CD4-positive, alpha-beta T cell treated with Interferon gamma for 1 hour (primary cell): ENCODE results near the gene LUZP1.

Source experiments
- DNase-seq: peaks from one replicate; pipeline ENCODE4 v3.0.0-alpha.2; 2020

The LUZP1 gene

DNA sequence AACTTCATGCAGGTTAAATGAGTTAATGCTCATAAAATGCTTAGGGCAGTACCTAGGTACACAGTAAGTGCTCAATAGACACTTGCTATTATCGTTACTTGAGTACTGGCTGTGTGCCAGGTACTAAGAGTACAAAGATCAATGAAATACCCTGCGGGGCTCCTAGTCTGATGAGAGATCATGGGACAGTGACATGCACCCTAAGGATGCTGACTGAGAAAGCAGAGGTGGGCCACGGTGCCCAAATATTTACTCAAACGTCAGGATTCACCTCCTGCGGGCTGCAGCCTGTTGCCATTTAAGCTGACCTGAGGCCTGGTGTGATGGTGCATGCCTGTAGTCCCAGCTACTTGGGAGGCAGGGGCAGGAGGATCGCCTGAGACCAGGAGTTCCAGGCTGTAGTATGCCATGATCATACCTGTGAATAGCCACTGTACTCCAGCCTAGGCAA is 19.8 kb upstream of the LUZP1 start:
- no peak for DNase-seq

DNA sequence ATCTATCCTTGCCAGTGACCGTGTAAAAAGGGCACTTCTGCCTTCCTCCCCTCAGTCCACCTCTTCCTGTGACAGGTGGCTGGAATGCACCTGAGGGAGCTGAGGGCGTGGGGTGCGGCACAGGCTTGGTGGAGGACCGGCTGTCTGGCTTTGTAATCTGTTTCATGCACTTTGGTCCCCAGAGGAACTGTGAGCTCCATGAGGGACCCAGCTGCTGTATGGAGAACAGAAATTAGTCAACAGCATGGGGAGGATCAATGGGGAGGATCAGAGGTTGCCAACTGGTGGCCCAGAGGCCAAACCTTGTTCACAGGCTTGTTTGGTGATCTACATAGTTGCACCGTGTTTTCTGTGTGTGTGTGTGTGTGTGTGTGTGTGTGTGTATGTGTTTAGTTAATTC is 19.0 kb upstream of the LUZP1 start:
- no peak for DNase-seq

DNA sequence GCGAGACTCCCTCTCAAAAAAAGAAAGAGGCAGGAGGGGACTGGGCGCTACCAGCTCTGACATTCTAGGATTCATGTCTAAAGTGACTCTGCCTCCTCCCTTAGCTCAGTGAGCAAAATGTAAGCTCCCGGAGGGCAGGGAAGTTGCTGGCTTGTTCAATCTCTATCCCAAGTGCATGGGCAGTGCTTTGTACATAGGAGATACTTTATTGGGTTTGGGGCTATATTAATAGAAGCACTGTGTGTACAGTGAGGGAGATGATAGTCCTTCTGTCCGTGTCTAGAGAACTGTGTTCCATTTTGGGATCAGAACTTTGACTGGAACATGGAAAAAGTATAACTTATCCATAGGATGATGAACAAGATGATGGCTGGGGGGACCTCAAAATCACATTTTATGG is 16.7 kb upstream of the LUZP1 start:
- DNase-seq: no peak

DNA sequence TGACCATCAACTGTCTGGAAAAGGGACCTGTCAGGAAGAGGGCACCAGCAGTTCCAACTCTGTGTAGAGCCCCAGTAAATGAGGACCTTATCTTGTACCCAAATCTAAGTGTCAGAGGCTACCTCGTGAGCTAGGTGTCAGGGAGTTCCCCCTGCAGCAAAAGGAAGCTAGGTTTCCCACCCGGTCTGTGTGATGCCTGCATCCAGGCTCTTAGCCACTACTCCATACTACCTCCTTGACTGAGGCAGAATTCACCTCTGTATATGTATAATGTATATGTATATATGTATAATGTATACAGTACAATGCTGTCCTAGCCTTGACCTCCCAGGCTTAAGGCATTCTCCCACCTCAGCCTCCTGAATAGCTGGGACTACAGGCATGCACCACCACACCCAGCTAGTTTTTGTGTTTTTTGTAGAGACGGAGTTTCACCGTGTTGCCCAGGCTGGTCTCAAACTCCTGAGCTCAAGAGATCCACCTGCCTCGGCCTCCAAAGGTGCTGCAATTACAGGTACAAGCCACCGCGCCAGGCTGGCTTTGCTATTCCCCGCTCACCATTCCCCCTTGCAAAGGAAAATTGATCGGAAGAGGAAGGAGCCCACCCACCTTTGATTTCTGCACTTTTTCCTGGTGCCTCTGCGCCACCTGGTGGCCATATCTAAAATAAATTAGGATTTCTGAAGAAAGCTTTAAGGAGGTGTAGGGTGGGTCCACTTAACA is 15.7 kb upstream of the LUZP1 start:
- peak; percentile 19 for DNase-seq

DNA sequence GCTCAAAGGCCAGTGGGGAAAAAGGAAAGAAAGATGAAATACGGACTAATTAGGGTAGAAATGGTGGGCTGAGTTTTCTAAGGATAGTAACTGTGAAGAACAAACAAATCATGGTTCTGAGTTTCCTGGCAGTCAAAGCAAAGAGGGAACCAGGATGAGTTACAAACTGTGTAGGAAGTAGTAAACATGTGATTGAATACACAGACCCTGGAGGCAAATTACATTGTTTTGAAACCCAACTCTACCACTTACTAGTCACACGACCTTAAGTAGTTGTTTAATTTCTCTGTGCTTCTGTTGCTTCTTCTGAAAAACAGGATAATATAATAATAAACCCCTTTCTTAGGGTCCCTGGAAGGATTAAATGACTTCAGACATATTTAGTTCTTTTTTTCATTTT is 11.2 kb upstream of the LUZP1 start:
- no peak for DNase-seq

DNA sequence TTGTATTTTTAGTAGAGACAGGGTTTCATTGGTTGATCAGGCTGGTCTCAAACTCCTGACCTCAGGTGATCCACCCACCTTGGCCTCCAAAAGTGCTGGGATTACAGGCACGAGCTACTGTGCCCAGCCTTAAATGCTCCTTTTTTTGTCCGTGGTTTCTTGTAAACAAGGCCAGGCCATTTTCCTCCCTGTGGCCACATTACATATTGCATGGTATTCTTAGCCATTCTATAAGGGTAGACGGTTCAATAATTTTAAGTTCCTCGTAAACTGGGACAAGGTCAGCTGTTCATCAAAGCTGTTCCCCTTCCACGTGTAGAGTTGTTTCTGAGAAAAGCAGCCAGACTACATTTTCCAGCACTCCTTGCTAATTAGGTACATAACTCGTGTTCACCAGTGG is 10.3 kb upstream of the LUZP1 start:
- DNase-seq: no peak

DNA sequence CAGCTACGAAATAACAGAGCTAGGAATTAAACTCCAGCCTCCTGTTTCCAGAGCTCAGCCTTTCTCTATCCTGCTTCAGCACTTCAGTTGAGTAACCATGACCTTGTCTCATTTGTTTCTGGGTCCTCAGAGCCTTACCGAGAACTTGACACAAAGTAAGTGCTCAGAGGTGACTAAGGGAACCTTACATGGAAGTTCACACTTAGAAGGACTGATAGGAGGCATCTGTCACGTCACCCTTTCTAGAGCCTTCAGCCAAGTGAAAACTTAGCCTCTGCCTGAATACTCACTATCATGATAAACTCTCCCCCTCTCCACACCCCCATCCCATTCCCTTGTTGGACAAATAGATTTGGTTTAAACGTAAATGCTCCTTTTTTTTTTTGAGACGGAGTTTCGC is 9.8 kb upstream of the LUZP1 start:
- no peak for DNase-seq

DNA sequence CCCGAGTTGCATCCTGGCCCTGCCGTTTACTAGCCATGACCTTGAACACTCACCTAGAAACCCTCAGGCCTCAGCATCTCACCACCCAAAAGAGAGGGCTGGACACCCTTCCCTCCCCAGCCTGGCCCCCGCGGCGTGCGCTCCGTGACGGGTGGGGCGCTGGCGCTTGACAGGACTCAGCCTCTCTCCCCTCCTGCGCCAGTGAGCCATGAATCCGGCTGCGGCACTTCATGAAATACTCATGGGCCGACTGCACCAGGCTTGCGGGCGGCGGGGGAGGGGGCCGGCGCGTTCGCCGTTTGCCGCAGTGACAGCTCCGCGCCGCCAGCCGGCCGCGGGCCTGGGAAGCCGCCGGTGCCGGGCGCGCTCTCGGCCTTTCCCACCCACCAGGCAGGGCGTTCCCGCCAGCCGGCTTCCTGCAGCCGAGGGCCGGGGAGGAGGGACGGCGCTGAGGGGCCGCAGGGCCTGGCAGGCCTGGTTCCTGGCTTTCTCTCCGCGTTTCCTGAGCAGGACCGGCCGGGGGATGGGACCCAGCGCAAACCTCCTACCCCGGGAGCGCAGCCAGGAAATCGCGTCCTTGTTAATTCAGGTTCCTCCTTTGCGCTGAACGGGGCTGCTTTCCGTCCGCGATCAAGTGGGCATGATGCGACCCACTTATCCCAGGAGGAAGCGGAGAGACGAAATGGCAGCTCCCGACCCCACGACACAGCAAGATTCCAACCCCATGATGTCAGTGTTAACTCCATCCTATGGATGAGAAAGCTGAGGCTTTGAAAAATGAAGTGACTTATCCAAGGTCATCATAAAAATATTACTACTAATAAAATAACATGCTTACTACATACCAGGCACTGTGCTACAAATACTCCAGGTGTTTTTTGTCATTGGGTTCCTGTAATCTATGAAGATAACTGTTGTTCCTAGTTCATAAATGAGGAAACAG is 9.1 kb upstream of the LUZP1 start:
- peak; percentile 60 for DNase-seq

DNA sequence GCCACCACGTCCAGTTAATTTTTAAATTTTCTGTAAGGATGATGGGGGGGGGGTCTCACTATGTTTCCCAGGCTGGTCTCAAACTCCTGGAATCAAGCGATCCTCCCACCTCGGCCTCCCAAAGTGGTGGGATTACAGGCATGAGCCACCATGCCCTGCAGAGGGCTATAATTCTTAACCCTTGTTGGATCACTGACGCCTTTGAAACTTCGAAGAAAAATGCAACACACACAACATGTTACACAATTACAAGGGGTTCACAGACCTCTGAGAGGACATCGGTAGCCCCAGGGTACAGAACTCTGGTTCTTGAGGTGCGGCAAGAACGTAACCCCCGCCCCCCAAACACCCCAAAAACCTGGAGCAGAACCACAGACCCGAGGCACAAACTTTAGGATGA is 8.4 kb upstream of the LUZP1 start:
- no peak for DNase-seq

DNA sequence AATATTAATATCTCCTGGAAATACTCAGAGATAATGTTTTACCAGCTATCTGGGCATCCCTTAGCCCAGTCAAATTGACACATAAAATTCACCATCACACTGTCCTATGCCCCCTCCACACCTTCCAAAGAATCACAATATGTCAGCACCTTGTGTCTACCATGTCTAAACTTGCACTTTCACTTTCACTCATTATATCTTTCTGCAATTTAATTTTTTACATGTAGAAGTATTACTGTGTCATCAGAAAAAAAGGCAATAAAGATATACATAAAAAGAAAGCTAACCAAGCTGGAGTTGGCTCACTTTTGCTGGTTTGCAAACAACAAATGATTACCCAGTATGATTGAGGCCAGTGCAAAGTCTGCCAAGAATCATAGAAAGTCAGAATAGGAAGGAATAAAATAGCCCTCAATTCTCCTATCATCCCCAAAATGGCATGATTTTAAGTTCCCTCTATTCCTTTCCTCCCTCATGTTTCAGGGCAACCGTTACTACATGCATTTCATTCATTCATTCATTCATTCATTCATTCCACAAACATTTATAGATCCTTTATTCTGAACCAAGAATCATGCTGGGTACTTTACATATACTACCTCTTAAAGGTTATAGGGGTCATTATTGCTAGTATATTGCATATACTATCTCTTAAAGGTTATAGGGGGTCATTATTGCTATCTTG is 5.9 kb upstream of the LUZP1 start:
- DNase-seq: no peak

DNA sequence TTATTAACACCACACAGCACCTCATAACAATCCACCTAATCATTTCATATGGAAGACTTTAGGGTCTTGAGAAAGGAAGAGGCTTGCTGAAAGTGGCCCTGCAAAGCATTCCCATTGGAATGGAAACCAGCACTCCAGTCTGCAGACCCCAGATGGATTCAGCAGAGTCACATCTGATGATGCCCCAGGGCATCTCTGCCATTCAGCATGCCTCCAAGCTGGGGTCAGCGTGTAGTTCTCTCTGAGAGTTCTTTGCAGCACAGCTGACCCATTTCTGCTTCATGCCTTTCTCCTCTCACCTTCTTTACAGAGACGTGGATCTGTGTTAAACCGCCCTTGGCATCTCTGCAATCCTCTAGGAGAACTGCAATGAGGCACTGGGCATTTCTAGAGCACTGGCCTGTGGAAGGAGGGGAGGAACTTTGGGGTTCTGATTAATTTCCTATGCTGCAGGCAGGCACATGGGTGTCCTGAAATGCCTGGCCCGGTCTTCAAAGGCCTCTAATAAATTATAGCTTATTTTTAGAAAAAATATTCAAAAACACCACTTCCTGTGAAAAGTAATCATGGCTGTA is 2.6 kb upstream of the LUZP1 start:
- DNase-seq: no peak

DNA sequence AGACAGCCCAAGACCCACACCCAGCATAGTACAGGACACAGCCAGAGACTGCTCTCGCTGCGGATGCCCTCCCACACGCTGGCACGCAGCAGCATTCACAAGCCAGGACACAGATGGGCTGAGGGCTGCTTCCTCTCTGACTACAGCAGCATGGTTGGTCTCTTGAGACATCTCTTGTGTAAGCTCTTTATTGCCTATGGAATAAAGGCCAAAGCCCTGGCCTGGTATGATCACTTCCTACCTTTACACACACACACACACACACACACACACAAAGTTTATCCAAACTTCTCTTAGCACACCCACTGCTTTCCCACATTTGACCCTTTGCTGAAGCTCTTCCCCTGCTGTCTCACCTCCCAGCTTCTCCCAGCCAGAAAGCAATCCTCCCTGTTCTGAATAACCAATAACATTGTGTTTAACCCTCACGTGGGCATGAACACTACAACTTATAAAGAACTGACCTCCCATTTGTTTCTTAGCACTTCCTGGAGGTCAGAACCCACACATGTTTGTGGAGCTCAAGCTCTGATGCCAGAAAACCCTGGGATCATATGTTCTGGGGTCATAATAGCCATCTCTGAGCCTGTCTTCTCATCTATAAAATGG is 1.2 kb upstream of the LUZP1 start:
- DNase-seq: peak; percentile 52

DNA sequence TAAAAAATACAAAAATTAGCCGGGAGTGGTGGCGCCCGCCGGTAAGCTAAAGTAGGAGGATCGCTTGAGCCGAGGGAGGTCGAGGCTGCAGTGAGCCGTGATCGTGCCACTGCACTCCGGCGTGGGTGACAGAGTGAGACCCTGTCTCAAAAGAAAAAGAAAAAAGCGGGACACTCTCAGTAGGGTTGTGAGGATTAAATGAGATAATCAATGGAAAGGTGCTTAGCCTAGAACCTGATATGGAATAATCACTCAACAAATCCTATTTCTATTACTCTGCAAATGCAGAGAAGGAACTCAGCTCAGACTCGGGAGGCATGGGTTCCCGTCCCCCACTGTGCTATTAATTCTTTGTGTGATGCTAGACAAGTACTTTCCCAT is 529 bp upstream of the LUZP1 start:
- no peak for DNase-seq

DNA sequence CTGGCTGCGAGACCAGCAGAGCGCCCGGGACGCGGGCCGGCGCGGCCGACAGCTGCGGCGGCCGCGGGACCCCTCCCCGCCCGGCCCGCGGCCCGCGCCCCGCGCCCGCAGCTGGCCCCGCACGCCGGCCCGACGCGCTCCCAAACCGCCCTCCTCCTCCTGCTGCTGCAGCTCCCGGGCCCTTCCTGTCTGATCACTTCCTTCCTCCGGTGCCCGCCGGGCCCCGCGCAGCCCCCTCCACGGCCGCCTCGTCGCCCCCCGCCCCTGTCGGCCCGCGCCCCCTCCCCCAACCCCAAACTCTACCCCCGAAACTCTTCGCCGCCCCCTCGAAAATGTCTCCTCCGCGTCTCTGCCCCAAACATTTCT is 594 bp downstream of the LUZP1 start:
- peak; percentile 14 for DNase-seq

DNA sequence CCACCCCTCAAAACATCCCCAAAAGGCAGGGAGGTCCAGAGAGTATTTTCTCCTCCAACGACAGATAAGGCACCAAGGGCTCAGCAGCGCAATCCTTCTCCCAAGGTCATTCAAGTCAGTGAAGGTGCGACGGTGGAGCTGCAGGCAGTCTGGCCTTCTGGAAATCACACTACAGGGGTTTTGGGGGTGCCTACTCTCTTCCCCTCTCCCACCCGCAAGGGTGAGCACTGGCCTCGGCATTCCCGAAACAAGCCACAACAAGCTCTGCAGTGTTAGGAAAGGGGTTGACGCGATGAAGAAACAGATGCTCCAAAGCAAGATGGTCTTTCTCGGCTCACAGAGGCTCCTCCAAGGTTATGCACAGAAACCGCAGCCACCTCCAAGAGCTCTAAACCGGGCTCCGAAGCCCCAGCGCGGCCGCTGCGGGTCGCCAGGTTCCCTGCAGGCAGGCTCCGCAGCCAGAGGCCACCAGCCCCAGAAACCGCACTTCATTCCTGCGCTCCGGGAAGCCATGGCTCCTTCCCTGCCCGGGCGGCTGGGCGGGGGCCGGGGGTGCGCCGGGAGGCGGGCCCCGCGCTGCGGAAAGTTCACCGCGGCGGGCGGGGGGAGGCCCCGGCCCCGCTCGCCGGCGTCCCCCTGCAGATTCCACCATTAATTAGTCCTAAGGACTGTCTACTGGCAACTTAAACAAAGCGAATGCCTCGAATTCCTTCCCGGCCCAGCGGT is 1.1 kb downstream of the LUZP1 start:
- DNase-seq: peak; percentile 9

DNA sequence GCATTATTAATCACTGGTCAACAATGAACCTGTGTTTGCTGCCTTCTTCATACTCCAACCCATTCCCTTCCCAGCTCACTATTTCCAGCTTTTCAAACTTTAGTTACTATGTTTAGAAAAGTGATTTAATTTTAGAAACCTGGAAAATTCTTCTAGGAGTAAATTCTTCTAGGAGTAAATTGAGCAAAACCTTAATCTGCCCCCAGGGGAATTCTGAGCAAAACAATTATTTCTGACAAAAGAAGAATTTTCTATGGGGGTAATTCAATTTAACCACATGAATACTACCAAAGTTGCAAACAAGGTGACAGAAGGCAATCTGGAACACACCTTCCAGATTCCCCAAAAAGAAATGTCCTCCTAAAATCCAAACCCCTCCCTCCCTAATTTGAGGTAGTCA is 1.8 kb downstream of the LUZP1 start:
- no peak for DNase-seq

DNA sequence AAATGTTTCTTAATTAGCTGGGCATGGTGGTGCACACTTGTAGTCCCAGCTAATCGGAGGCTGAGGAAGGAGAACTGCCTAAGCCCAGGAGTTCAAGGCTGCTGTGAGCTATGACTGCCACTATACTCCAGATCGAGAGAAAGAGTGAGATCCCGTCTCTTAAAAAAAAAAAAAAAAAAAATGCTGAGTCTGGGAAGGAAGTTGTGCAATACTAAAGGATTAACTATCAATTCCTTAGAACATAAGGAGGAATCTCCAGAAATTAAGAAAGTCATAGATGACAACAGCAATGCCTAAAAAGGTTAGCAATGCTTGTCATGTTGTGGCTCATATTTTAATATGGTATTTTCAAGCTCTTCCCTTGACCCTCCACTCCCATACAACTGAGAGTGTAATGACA is 5.3 kb downstream of the LUZP1 start:
- no peak for DNase-seq

DNA sequence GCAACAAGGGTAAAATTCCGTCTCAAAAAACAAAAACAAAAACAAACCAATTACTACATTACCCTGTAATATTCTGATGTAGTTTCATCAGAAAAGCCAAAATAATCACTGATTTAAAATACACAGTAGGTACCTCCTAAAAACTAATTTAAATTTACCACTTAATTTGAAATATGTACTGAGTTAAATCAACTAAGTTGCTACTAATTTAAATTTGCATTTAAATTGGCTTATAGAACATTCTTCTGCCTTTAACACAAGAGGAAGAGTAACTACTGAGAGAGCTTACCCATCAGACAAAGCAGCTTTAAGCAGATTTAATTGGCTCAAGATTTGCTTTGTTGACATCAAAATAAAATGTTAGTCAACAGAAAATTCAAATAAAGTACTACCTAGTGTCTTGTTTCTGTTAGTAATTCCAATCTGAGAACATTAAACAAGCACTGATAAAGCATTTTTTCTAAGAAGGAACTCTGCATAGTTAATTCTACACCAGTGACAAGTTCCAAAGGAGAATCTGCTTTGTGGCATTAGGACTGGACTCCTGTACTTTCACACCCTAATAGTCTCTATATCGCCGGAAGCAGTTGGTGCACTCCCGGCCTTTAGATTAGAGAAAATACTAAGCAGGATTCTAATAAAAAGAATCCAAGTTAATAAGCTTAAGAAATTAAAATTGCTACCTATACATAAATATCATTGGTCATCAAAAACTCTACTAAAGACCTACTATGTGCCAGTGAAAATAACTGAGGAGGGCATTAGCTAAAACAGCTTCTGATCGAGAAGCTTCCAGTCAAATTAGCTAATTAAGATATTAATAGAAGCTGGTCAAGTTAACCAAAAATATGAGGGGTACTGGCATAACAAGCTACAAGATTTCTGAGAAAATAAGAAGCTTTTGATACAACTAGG is 8.4 kb downstream of the LUZP1 start:
- DNase-seq: no peak

DNA sequence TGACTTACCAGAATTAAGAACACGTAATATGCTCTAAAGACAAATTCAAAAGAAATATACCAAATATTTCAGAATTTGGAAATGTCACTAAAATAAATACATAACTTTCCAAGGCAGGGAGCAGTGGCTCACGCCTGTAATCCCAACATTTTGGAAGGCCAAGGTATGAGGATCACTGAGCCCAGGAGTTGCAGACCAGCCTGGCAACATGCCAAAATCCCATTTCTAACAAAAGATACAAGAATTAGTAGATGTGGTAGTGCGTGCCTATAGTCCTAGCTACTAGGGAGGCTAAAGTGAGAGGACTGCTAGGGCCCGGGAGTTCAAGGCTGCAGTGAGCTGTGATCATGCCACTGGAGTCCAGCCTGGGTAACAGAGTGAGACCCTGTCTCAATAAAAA is 11.7 kb downstream of the LUZP1 start:
- DNase-seq: no peak

DNA sequence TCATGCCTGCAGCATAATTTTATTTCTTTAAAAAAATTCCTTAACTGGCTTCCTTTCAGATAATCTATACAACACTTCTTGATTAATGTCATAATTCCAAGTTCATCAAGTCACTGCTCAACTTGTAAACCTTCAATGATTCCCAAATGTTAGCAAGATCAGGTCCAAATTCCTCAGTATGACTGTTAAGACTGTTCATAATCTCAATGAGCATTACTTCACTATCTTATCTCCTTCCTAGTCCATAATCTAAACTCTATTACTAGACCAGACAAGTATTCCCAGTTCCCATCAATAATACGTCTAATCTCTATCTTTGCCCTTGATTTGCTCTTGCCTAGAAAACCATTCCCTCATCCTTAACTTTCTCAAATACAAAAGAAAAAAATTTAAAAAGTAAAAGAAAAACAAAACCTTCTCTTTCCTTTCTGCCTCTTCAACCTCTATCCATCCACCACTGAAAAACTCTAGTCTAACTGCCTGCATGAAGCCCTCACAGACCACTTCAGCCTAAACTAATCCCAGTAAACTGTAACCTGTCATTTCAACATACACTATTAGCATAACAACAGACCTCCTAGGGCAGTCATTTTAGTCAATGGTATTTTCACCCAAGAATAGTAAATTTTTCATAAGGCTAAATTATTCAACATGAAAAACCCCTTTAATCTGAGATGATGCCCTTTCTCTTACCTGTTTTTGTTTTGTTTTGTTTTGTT is 15.5 kb downstream of the LUZP1 start:
- DNase-seq: no peak
